H9 (cell line): ENCODE data around the gene RET. TPM values are rescaled to one million over a fixed set of nuclear protein-coding genes. Genes with fewer than 3 reads are reported as not detected.

Experiments
- DNase-seq: peaks from one replicate; pipeline ENCODE4 v3.0.0-alpha.2; 2017
- H2AFZ ChIP-seq: one replicate; pipeline ENCODE4 v1.6.1; 2013; ENCODE audit warnings: mild to moderate bottlenecking, low read length, control low read depth, moderate library complexity
- H2AK5ac ChIP-seq: 2 replicates; pipeline ENCODE4 v1.6.1; 2013; ENCODE audit warnings: low read length, control low read depth, mixed read lengths; ENCODE audit not compliant: insufficient read length
- H2BK120ac ChIP-seq: one replicate; pipeline ENCODE4 v1.6.1; 2013; ENCODE audit warnings: low read depth, mild to moderate bottlenecking, low read length, control low read depth, inconsistent platforms; ENCODE audit not compliant: poor library complexity, severe bottlenecking
- H2BK12ac ChIP-seq: 2 replicates; pipeline ENCODE4 v1.6.1; 2013; ENCODE audit warnings: low read length, control low read depth, mixed read lengths, low read depth; ENCODE audit not compliant: insufficient read length
- H2BK15ac ChIP-seq: 2 replicates; pipeline ENCODE4 v1.6.1; 2013; ENCODE audit warnings: low read depth, low read length, control low read depth
- H2BK20ac ChIP-seq: one replicate; pipeline ENCODE4 v1.6.1; 2013; ENCODE audit warnings: low read depth, mild to moderate bottlenecking, low read length, control low read depth, inconsistent platforms; ENCODE audit not compliant: poor library complexity, severe bottlenecking
- H2BK5ac ChIP-seq: 2 replicates; pipeline ENCODE4 v1.6.1; 2013; ENCODE audit warnings: low read length, control low read depth, mixed read lengths; ENCODE audit not compliant: insufficient read length
- H3K14ac ChIP-seq: 2 replicates; pipeline ENCODE4 v1.6.1; 2013; ENCODE audit warnings: low read length, control low read depth; ENCODE audit not compliant: insufficient read depth
- H3K18ac ChIP-seq: 2 replicates; pipeline ENCODE4 v1.6.1; 2013; ENCODE audit warnings: low read depth, mild to moderate bottlenecking, mixed read lengths, low read length, control low read depth; ENCODE audit not compliant: insufficient read length
- H3K23ac ChIP-seq: 2 replicates; pipeline ENCODE4 v1.6.1; 2013; ENCODE audit warnings: low read length, control low read depth, mixed read lengths, low read depth; ENCODE audit not compliant: insufficient read length
- H3K23me2 ChIP-seq: 2 replicates; pipeline ENCODE4 v1.6.1; 2013; ENCODE audit warnings: low read depth, mild to moderate bottlenecking, mixed read lengths, low read length, control low read depth; ENCODE audit not compliant: insufficient read length, poor library complexity, severe bottlenecking
- H3K27ac ChIP-seq: 2 replicates; pipeline ENCODE4 v1.5.1; 2013; ENCODE audit warnings: low read length, control low read depth, mixed read lengths, low read depth; ENCODE audit not compliant: insufficient read length
- H3K27me3 ChIP-seq: 2 replicates; pipeline ENCODE4 v1.6.1; 2013; ENCODE audit warnings: low read length, control low read depth, inconsistent platforms; ENCODE audit not compliant: insufficient read depth
- H3K4ac ChIP-seq: 2 replicates; pipeline ENCODE4 v1.6.1; 2013; ENCODE audit warnings: low read depth, mild to moderate bottlenecking, control low read depth, inconsistent platforms, low read length, moderate library complexity
- H3K4me1 ChIP-seq: 2 replicates; pipeline ENCODE4 v1.6.1; 2013; ENCODE audit warnings: low read length, control low read depth, inconsistent platforms; ENCODE audit not compliant: insufficient read depth
- H3K4me2 ChIP-seq: 2 replicates; pipeline ENCODE4 v1.6.1; 2013; ENCODE audit warnings: low read length, control low read depth, mixed read lengths; ENCODE audit not compliant: insufficient read length, insufficient read depth
- H3K56ac ChIP-seq: 2 replicates; pipeline ENCODE4 v1.6.1; 2013; ENCODE audit warnings: low read depth, mild to moderate bottlenecking, mixed read lengths, low read length, control low read depth; ENCODE audit not compliant: insufficient read length
- H3K79me1 ChIP-seq: 2 replicates; pipeline ENCODE4 v1.6.1; 2013; ENCODE audit warnings: low read depth, mild to moderate bottlenecking, moderate library complexity, low read length, control low read depth, inconsistent platforms; ENCODE audit not compliant: insufficient read depth, poor library complexity, severe bottlenecking
- H3K79me2 ChIP-seq: 2 replicates; pipeline ENCODE4 v1.6.1; 2013; ENCODE audit warnings: low read length, control low read depth, inconsistent platforms; ENCODE audit not compliant: insufficient read depth
- H3K9ac ChIP-seq: 2 replicates; pipeline ENCODE4 v1.6.1; 2013; ENCODE audit warnings: low read length, control low read depth, mixed read lengths; ENCODE audit not compliant: insufficient read length; ENCODE audit errors: extremely low read depth
- H3K9me3 ChIP-seq: one replicate; pipeline ENCODE4 v1.6.1; 2013; ENCODE audit warnings: low read depth, low read length, inconsistent platforms; ENCODE audit not compliant: control insufficient read depth
- H3T11ph ChIP-seq: one replicate; pipeline ENCODE4 v1.6.1; 2013; ENCODE audit warnings: mild to moderate bottlenecking, low read length, control low read depth, inconsistent platforms
- H4K20me1 ChIP-seq: one replicate; pipeline ENCODE4 v1.6.1; 2013; ENCODE audit not compliant: control insufficient read depth, insufficient read length, insufficient read depth
- H4K5ac ChIP-seq: 2 replicates; pipeline ENCODE4 v1.6.1; 2013; ENCODE audit warnings: low read depth, mild to moderate bottlenecking, mixed read lengths, low read length, control low read depth; ENCODE audit not compliant: insufficient read length
- H4K8ac ChIP-seq: replicated peaks from 2 replicates; pipeline ENCODE4 v1.6.1; 2013; ENCODE audit warnings: low read length, control low read depth, mixed read lengths, low read depth; ENCODE audit not compliant: insufficient read length
- H4K91ac ChIP-seq: 2 replicates; pipeline ENCODE4 v1.6.1; 2013; ENCODE audit warnings: low read depth, mild to moderate bottlenecking, moderate library complexity, mixed read lengths, low read length, control low read depth; ENCODE audit not compliant: insufficient read length
- H3K27ac Mint-ChIP-seq, 3 experiments: 2 replicates in 2 of 3; 3 replicates in 1 of 3; pipeline ENCODE4 v1.8.0; 2020 to 2021; ENCODE audit warnings: mixed read lengths in 3 of 3, mild to moderate bottlenecking in 1 of 3, moderate library complexity in 1 of 3
- H3K27me3 Mint-ChIP-seq: 2 replicates; pipeline ENCODE4 v1.8.0; 2021; ENCODE audit warnings: low read depth, mild to moderate bottlenecking, moderate library complexity, mixed read lengths
- H3K36me3 Mint-ChIP-seq, 3 experiments: 2 replicates in 2 of 3; 3 replicates in 1 of 3; pipeline ENCODE4 v1.8.0; 2020 to 2021; ENCODE audit warnings: low read depth in 3 of 3, mixed read lengths in 3 of 3; ENCODE audit not compliant: insufficient read depth in 1 of 3
- H3K4me1 Mint-ChIP-seq, 2 experiments: 2 replicates each; pipeline ENCODE4 v1.8.0; 2020; ENCODE audit warnings: mixed read lengths in 2 of 2
- H3K4me3 Mint-ChIP-seq, 2 experiments: 2 replicates in 1 of 2; 3 replicates in 1 of 2; pipeline ENCODE4 v1.8.0; 2020 to 2021; ENCODE audit warnings: mild to moderate bottlenecking in 2 of 2, mixed read lengths in 2 of 2, moderate library complexity in 1 of 2
- H3K9me3 Mint-ChIP-seq, 2 experiments: 2 replicates in 1 of 2; 3 replicates in 1 of 2; pipeline ENCODE4 v1.8.0; 2020; ENCODE audit warnings: mild to moderate bottlenecking in 2 of 2, mixed read lengths in 2 of 2, moderate library complexity in 1 of 2
- CTCF ChIP-seq: fragments of 200-600 bp; sonication (generic); conservative IDR thresholded peaks from 3 replicates; pipeline ENCODE4 v1.8.0; 2021; ENCODE audit warnings: antibody characterized with exemption, mild to moderate bottlenecking
- WGBS: extraction: QIAGEN DNeasy Blood & Tissue Kit; methylation state at CpG from one replicate; pipeline ENCODE4 v1.1.7; 2013; ENCODE audit warnings: missing lambda C conversion rate, low lambda C conversion rate, mixed read lengths; ENCODE audit not compliant: insufficient read length; ENCODE audit errors: extremely low coverage; 5-methylcytosine and 5-hydroxymethylcytosine counted together
- total RNA-seq: library from RNA; stranded (reverse); gene quantifications from 2 replicates; pipeline ENCODE4 v1.2.1, GENCODE V29; 2021

Gene RET
- total RNA-seq, 1 experiment from 2014 or later = 12.2 TPM

GRCh38 chr10:43138757-43139241 is 61.9 kb downstream of the RET start:
- no peak overlapping the region for H2BK5ac ChIP-seq
- TF ChIP-seq CTCF = no peak

More at GRCh38 chr10:43138757-43139241, 61.9 kb downstream of the RET start:
- Histone ChIP-seq H2BK120ac (no peak overlapping the region), H2BK12ac (no peak overlapping the region), H3T11ph (no peak overlapping the region), H3K27me3 (no peaks in the 10 kb centered on the region), H4K91ac (no peak overlapping the region), H2BK20ac (no peak overlapping the region), H3K27ac (no peak overlapping the region), H4K5ac (no peak overlapping the region), H2BK15ac (no peak overlapping the region), H2AFZ (no peak overlapping the region), H3K56ac (no peak overlapping the region), H3K14ac (no peak overlapping the region), H3K23me2 (peaks cover 5% of the 10 kb centered on the region), H3K4me1 (no peaks in the 10 kb centered on the region), H3K79me2 (no peaks in the 10 kb centered on the region; the same call in 1 of the 2 replicates), H3K4ac (no peak overlapping the region), H4K8ac (no peak overlapping the region), H3K18ac (no peak overlapping the region), H3K9ac (no peak overlapping the region), H3K9me3 (no peaks in the 10 kb centered on the region), H4K20me1 (no peaks in the 10 kb centered on the region), H3K23ac (no peak overlapping the region), H3K79me1 (no peaks in the 10 kb centered on the region), H2AK5ac (no peak overlapping the region), H3K4me2 (peak overlapping the region; percentile 68)
- H3K4me3 Mint-ChIP-seq = peak overlapping the region; percentile 89 to 96
- H3K36me3 Mint-ChIP-seq = no peaks in the 10 kb centered on the region; a peak in 1 of 7 replicates
- peaks cover 19% of the 10 kb centered on the region in 2 experiments for H3K4me1 Mint-ChIP-seq
- peaks cover 6% of the 10 kb centered on the region; the same call in 1 of the 2 replicates for H3K27me3 Mint-ChIP-seq
- no peak for DNase-seq
- H3K27ac Mint-ChIP-seq = peak overlapping the region in 1 of 3 experiments; percentile 44; a peak in 2 of 7 replicates
- no CpG with 5 or more reads among the region's 22 CpGs for WGBS
- H3K9me3 Mint-ChIP-seq = no peaks in the 10 kb centered on the region
